ENCODE data around the gene AP1G2.

Gene AP1G2

DNA sequence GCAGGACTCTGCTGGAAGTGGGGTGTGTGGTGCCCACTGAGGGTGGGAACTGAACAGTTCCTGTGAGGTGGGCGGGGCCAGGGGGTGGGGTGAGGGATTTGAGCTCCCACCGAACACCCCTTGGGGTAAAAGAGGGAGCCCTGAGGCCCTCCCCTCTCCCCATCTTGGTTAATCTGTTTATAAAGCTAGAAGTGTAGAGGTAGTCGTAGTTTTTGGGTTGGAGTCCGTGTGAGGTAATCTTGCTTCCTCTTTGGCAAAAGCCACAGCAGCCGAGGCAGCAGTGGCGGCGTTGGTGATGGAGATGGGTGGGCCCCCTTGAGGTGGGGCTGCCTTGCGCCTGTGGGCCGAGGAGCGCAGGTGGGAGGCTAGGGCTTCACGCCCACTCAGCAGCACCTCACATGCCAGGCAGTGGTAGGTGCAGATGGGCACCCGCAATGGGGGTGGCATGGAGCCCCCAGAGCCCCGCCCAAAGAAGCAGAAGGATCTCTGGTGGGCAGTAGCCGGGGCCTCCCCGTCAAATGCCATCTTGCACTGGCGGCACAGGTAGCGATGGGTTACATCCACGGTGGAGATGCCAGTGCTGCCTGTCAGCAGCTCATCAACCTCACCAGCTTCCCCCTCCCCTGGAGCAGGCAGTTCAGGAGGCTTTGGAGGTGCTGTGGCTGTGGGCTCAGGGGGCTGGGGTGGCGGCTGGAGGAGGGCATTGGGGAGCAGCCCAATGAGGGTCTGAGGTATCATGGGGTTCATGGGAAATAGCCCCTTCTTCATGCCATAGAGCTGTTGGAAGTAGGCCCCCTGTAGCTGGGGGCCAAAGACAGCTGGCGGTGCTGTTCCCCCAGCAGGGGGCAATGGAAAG is 45.6 kb downstream of the AP1G2 start:
- TF ChIP-seq, protein P1, sequence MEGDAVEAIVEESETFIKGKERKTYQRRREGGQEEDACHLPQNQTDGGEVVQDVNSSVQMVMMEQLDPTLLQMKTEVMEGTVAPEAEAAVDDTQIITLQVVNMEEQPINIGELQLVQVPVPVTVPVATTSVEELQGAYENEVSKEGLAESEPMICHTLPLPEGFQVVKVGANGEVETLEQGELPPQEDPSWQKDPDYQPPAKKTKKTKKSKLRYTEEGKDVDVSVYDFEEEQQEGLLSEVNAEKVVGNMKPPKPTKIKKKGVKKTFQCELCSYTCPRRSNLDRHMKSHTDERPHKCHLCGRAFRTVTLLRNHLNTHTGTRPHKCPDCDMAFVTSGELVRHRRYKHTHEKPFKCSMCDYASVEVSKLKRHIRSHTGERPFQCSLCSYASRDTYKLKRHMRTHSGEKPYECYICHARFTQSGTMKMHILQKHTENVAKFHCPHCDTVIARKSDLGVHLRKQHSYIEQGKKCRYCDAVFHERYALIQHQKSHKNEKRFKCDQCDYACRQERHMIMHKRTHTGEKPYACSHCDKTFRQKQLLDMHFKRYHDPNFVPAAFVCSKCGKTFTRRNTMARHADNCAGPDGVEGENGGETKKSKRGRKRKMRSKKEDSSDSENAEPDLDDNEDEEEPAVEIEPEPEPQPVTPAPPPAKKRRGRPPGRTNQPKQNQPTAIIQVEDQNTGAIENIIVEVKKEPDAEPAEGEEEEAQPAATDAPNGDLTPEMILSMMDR (IDR thresholded peaks at IDR 0.05) = no peak

DNA sequence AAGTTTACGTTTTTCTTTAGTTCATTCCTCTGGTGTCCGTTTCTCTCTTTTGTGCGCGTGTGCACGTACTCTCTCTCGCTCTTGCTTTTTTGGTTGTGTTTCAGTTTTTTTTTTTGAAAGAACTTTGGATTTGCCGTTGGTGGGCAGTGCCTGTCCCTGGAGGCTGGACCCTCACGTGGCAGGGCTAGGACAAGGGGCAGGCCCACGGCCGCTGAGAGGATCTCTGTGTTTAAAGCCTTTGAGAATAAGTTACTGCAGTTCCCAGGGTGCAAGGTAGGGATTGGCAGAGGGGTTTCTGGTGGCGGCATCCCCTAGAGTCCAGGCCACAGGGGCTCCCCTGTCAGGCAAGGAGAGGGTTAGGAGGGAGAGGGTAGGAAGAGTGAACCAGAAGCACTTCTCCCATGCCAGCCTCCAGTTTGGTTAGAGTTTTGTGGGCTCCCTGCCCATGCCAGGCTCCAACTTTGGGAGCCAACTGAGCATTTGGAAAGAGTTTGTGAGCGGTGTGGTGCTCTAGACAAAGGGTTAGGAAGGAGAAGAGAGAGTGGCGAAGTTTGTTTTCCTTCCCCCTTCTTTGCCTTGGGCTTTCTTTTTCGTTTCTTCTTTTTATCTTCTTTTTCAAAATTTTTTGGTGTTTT is 46.6 kb downstream of the AP1G2 start:
- TF ChIP-seq, protein P1 (IDR thresholded peaks at IDR 0.05) = no peak

DNA sequence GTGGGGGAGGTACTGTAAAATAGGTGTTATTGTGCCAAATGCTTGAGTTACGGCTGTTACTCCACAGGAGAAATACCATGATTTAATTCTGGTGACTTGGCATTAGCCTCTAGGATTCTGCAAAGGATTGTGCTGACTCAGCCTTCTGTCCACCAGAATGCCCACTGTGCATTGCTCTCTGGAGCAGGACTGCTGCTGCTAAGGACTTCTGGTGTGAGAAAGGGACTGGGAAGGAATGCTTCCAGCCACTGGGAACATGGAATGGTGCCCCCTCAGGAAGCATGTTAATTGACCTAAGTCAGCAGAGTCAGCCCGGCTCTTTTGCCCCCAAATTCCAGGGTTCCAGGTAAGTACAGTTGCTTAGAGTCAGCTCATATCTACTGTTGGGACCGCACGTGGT is 48.9 kb downstream of the AP1G2 start:
- TF ChIP-seq, protein P1 (IDR thresholded peaks at IDR 0.05) = no peak

DNA sequence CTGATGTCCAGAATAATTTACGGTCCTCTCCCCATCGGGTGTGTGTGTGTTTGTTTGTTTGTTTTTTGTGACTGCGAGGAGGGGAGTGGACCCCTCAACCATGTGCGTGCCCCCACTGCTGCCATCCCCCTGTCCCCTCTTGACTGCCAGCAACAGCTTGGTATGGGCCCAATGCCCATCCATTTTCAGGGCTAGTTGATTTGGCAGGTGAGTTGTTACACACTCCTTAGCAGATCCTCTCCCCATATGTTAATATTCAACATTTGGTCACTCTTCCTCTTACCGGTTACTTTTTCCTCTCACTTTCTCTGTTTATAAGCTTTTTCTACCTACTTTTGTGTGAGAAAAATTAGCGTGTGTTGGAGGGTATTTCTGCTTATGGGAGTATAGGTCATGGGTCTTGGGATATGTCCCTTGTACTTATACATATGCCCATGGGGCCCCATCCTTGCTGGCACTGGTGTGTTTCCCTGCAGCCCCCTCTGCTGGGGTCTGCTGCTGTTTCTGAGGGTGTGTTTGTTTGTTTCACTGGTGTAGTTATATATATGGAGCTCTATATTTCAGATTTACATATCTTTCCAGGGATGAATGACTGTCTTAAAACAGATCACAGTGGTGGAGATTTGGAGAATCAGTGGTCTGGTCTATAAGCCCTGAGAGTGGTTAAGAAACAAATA is 49.8 kb downstream of the AP1G2 start:
- TF ChIP-seq, protein P1 (IDR thresholded peaks at IDR 0.05) = no peak

DNA sequence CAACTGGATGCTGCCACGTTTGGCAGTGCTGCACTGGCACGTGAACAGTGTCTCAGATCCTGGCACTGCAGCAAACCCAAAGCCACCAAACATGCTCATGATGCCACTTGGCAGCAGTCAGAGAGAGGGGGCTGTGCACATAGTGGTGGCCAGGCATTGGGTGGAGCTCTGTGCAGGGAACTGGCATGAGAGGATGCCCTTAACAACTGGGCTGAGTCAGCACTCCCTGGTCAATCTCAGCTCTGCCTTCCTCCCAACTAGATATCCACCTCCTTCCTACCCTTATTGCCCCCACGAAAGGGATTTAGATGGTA is 53.0 kb downstream of the AP1G2 start:
- TF ChIP-seq, protein P1 (IDR thresholded peaks at IDR 0.05) = no peak

DNA sequence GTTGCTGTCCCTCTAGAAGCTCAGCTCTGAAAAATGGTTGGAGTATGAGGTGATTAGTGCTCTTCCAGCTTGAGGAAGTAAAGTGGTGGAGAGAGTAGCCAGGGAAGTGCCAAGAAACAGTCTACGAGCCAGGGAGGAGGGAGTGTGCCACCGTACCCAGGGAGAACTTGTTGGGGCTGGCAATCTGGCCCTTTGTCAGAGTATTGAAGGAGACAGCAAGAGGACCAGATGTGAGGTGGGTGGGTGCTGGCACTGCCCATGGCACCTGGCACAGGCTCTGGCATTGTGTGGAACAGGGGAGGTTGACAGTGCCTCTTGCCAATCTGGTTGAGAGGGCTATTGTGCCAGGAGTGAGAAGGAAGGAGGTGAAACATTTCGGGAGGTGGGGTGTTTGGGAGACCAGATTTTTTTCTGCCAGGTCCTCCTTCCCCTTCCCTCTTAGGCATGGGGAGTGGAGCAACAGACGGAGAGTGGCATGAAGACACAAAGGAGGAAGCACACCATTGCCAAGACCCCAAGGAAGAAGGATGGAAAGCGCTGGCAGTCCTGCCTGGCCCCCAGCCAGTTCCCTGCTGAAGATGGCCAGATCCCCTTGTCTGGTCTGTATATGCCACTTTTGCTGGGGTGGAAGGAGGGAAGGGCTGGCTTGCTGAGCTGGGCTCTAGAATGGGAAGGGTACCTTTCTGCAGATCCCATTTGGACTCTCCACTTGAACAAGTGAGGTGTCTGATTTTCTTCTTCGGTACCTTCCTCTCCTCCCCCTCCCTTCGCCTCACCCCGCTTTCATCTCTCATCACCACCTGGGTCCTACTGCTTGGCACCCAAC is 53.6 kb downstream of the AP1G2 start:
- TF ChIP-seq, protein P1 (IDR thresholded peaks at IDR 0.05) = no peak
